Caco-2 (cell line): ENCODE measurements around the gene ADARB1. TPM values are rescaled to one million over a fixed set of nuclear protein-coding genes. Genes with fewer than 3 reads are reported as not detected.

Source experiments
- BruUV-seq: library from RNA; stranded (reverse); fragments of 400-500 nt; replicated peaks from 2 replicates; lab custom pipeline; 2021; lab: Mats Ljungman, UMichigan
- CTCF ChIA-PET: fragments of 300-600 bp; sonication (Branson Sonifier 250); formaldehyde crosslinking; loops from one replicate; lab custom pipeline; 2022; ENCODE audit warnings: antibody characterized with exemption; lab: Charles Lee
- POLR2A ChIA-PET: fragments of 300-600 bp; sonication (Branson Sonifier 250); formaldehyde crosslinking; loops from one replicate; lab custom pipeline; 2022; ENCODE audit warnings: antibody characterized with exemption; lab: Charles Lee
- DNase-seq, 2 experiments: peaks; one replicate each; pipeline versions ENCODE4 v3.0.0 to v3.0.0-alpha.2; 2020 to 2022
- H3K27me3 ChIP-seq: replicated peaks from 2 replicates; pipeline ENCODE4 v1.6.0; 2011; ENCODE audit warnings: low read length; ENCODE audit not compliant: control insufficient read depth, insufficient read depth
- H3K36me3 ChIP-seq: 2 replicates; pipeline ENCODE4 v1.5.1; 2011; ENCODE audit warnings: low read length; ENCODE audit not compliant: control insufficient read depth, insufficient read depth
- H3K4me1 ChIP-seq: fragments of 250-450 bp; sonication (Bioruptor Pico); 2 replicates; pipeline ENCODE4 v1.5.1; 2020; ENCODE audit warnings: mild to moderate bottlenecking
- H3K4me3 ChIP-seq: 2 replicates; pipeline ENCODE4 v1.5.1; 2011; ENCODE audit warnings: low read depth, mild to moderate bottlenecking, control low read depth, low read length
- H3K9me3 ChIP-seq: fragments of 250-450 bp; sonication (Bioruptor Pico); 2 replicates; pipeline ENCODE4 v1.5.1; 2020; ENCODE audit warnings: mild to moderate bottlenecking, moderate library complexity
- H3K27ac Mint-ChIP-seq: one replicate; pipeline ENCODE4 v1.8.0; 2022; ENCODE audit warnings: mixed read lengths; ENCODE audit not compliant: unreplicated experiment
- H3K27me3 Mint-ChIP-seq: one replicate; pipeline ENCODE4 v1.8.0; 2022; ENCODE audit warnings: mixed read lengths; ENCODE audit not compliant: insufficient read depth, unreplicated experiment
- H3K36me3 Mint-ChIP-seq: one replicate; pipeline ENCODE4 v1.8.0; 2022; ENCODE audit warnings: mild to moderate bottlenecking, mixed read lengths; ENCODE audit not compliant: insufficient read depth, unreplicated experiment
- H3K4me1 Mint-ChIP-seq: one replicate; pipeline ENCODE4 v1.8.0; 2022; ENCODE audit warnings: low read depth, mixed read lengths; ENCODE audit not compliant: unreplicated experiment
- H3K4me3 Mint-ChIP-seq: one replicate; pipeline ENCODE4 v1.8.0; 2022; ENCODE audit warnings: mild to moderate bottlenecking, moderate library complexity, mixed read lengths; ENCODE audit not compliant: unreplicated experiment
- H3K9me3 Mint-ChIP-seq: one replicate; pipeline ENCODE4 v1.8.0; 2022; ENCODE audit warnings: mixed read lengths; ENCODE audit not compliant: unreplicated experiment
- intact Hi-C: fragments of 100-400 bp; cut with micrococcal nuclease; formaldehyde crosslinking; loops from one replicate; pipeline ENCODE4 v1.10.0; 2022; ENCODE audit not compliant: unreplicated experiment
- total RNA-seq: library from RNA; stranded (reverse); gene quantifications from 2 replicates; pipeline ENCODE4 v1.2.3, GENCODE V29; 2022
- TF ChIP-seq, protein P1 (sequence below), 2 experiments: fragments of 200-600 bp in 1 of 2; IDR thresholded peaks; 1 replicate in 1 of 2; 2 replicates in 1 of 2; pipeline versions ENCODE4 v1.5.1 to v1.8.0; 2011 to 2022; ENCODE audit warnings: antibody characterized with exemption in 1 of 2, control low read depth in 1 of 2, inconsistent platforms in 1 of 2, low read depth in 1 of 2, low read length in 1 of 2, mild to moderate bottlenecking in 1 of 2, moderate library complexity in 1 of 2; ENCODE audit not compliant: insufficient read depth in 1 of 2, severe bottlenecking in 1 of 2, unreplicated experiment in 1 of 2

The ADARB1 gene
- total RNA-seq, 1 experiment from 2014 or later = 25.4 TPM

DNA sequence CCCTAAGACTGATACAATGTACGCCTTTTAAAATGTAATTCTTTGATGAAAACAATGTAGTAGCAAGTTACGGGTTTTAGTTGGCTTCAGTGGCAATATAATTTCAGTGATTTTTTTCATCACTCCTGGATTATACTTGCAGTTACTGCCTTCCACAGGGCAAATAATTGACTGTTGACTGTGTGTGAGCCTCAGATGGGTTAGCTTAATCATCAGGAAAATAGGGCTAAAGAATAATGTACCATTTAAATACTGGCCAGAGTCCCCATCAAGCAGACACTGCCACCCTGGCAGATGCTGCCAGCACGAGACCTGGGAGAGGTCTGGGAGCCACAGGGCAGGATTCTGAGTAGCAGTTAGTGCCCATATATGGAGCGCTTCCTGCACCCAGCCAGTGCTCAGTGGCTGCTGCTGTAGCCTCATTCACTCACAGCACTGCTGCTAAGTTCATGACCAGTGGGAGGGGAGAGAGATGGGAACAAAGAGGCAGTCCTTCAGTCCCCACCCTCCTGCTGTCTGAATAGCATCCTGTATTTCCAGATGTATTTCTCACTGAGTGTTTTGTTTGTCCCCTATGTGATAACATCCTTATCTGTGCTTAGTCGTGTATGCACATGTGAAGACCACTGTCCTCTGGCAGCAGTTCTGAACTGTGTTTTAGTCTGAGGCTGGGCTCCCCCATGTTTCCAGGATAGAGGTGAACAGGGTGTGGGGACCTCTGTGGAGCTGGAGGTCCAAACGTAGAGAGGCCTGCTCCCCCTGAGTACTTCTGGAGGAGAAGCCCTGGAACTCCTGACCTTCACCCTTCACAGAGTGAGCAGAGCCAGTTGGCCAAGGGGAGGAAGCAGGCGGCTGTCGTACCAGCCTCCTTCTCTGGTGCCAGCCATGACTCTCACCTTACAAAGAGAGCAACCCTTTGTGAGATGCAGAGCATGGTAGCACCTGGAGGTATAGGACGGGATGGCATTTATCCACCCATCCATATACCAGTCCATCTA, 80.4 kb downstream of the ADARB1 start:
- Mint-ChIP-seq H3K9me3 (peaks cover 11% of the 10 kb centered on the region), H3K4me3 (no peak overlapping the region), H3K4me1 (no peaks in the 10 kb centered on the region), H3K27ac (no peak overlapping the region), H3K36me3 (no peaks in the 10 kb centered on the region), H3K27me3 (no peaks in the 10 kb centered on the region)
- no peaks in the 10 kb centered on the region for H3K9me3 ChIP-seq
- BruUV-seq = no TSS peak
- no peaks in the 10 kb centered on the region for H3K4me1 ChIP-seq
- intact Hi-C loops = no loop called here
- POLR2A ChIA-PET = no interaction called here
- H3K36me3 ChIP-seq = no peaks in the 10 kb centered on the region
- DNase-seq = no peak
- TF ChIP-seq, protein P1, sequence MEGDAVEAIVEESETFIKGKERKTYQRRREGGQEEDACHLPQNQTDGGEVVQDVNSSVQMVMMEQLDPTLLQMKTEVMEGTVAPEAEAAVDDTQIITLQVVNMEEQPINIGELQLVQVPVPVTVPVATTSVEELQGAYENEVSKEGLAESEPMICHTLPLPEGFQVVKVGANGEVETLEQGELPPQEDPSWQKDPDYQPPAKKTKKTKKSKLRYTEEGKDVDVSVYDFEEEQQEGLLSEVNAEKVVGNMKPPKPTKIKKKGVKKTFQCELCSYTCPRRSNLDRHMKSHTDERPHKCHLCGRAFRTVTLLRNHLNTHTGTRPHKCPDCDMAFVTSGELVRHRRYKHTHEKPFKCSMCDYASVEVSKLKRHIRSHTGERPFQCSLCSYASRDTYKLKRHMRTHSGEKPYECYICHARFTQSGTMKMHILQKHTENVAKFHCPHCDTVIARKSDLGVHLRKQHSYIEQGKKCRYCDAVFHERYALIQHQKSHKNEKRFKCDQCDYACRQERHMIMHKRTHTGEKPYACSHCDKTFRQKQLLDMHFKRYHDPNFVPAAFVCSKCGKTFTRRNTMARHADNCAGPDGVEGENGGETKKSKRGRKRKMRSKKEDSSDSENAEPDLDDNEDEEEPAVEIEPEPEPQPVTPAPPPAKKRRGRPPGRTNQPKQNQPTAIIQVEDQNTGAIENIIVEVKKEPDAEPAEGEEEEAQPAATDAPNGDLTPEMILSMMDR (IDR thresholded peaks at IDR 0.05; ENCODE audit: insufficient read depth in 1 of 2, low read depth in 1 of 2, low read length in 1 of 2, severe bottlenecking in 1 of 2, unreplicated experiment in 1 of 2) = no peak
- H3K27me3 ChIP-seq = no peaks in the 10 kb centered on the region
- CTCF ChIA-PET = no interaction called here
- no peak overlapping the region for H3K4me3 ChIP-seq

DNA sequence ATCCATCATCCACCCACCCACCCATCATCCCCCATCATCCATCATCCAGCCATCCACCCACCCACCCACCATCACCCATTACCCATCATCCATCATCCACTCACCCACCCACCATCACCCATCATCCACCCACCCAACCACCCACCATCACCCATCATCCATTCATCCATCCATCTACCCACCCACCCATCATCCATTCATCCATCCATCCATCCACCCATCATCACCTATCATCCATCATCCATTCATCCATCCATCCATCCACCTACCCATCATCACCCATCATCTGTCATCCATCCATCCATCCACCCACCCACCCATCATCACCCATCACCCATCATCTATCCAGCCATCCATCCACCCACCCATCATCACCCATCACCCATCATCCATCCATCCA, 81.5 kb downstream of the ADARB1 start:
- Histone ChIP-seq H3K36me3 (no peaks in the 10 kb centered on the region), H3K4me1 (no peaks in the 10 kb centered on the region), H3K9me3 (no peaks in the 10 kb centered on the region), H3K4me3 (no peak overlapping the region), H3K27me3 (no peaks in the 10 kb centered on the region)
- POLR2A ChIA-PET = no interaction called here
- no peak overlapping the region for H3K4me3 Mint-ChIP-seq
- no TSS peak for BruUV-seq
- TF ChIP-seq, protein P1 (IDR thresholded peaks at IDR 0.05; ENCODE audit: insufficient read depth in 1 of 2, low read depth in 1 of 2, low read length in 1 of 2, severe bottlenecking in 1 of 2, unreplicated experiment in 1 of 2) = no peak
- no peaks in the 10 kb centered on the region for H3K36me3 Mint-ChIP-seq
- no peaks in the 10 kb centered on the region for H3K4me1 Mint-ChIP-seq
- H3K27me3 Mint-ChIP-seq = no peaks in the 10 kb centered on the region
- intact Hi-C loops = no loop called here
- DNase-seq = no peak
- peaks cover 11% of the 10 kb centered on the region for H3K9me3 Mint-ChIP-seq
- CTCF ChIA-PET = no interaction called here
- no peak overlapping the region for H3K27ac Mint-ChIP-seq

DNA sequence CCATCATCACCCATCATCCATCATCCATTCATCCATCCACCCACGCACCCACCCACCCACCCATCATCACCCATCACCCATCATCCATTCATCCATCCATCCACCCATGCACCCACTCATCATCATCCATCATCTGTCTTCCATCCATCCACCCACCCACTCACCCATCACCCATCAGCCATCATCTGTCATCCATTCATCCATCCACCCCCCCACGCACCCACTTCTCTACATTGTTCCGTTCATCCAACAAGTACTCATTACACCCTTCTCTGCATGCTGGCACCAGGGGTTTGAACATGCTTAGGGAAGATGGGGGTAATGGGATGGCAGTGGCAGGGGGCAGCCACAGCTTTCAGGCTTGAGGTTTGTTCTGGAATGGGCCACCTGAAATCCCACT, 82.1 kb downstream of the ADARB1 start:
- no peaks in the 10 kb centered on the region for H3K4me1 ChIP-seq
- no peaks in the 10 kb centered on the region for H3K9me3 ChIP-seq
- CTCF ChIA-PET = no interaction called here
- H3K4me3 ChIP-seq = no peak overlapping the region
- H3K9me3 Mint-ChIP-seq = peaks cover 11% of the 10 kb centered on the region
- H3K27me3 ChIP-seq = no peaks in the 10 kb centered on the region
- H3K27me3 Mint-ChIP-seq = no peaks in the 10 kb centered on the region
- DNase-seq = no peak
- H3K36me3 Mint-ChIP-seq = no peaks in the 10 kb centered on the region
- H3K4me1 Mint-ChIP-seq = no peaks in the 10 kb centered on the region
- BruUV-seq = no TSS peak
- TF ChIP-seq, protein P1 (IDR thresholded peaks at IDR 0.05; ENCODE audit: insufficient read depth in 1 of 2, low read depth in 1 of 2, low read length in 1 of 2, severe bottlenecking in 1 of 2, unreplicated experiment in 1 of 2) = no peak
- no peak overlapping the region for H3K27ac Mint-ChIP-seq
- POLR2A ChIA-PET = no interaction called here
- H3K4me3 Mint-ChIP-seq = no peak overlapping the region
- H3K36me3 ChIP-seq = no peaks in the 10 kb centered on the region; the same call in 1 of the 2 replicates
- intact Hi-C loops = no loop called here
